Liver (tissue), 9 donors: Measurements from ENCODE around the gene DPH5. TPM values are rescaled to one million over a fixed set of nuclear protein-coding genes. Genes with fewer than 3 reads are reported as not detected.

Experiments used
- DNase-seq: peaks from one replicate; pipeline ENCODE4 v3.0.0-alpha.2; 2017; ENCODE audit warnings: low spot score
- H3K27ac ChIP-seq, 2 donors: one replicate each; pipeline ENCODE4 v1.7.0; 2013; ENCODE audit warnings: inconsistent platforms in 2 of 2, low read length in 2 of 2, control low read depth in 1 of 2, low read depth in 1 of 2, mild to moderate bottlenecking in 1 of 2
- H3K27me3 ChIP-seq, 4 donors: one replicate each; pipeline versions ENCODE4 v1.6.1 to v1.7.0; 2013; ENCODE audit warnings: low read length in 3 of 4, inconsistent platforms in 1 of 4, mild to moderate bottlenecking in 1 of 4, moderate library complexity in 1 of 4; ENCODE audit not compliant: control insufficient read depth in 4 of 4, insufficient read depth in 4 of 4
- H3K36me3 ChIP-seq, 4 donors: one replicate each; pipeline versions ENCODE4 v1.6.1 to v1.7.0; 2013; ENCODE audit warnings: low read length in 3 of 4, mild to moderate bottlenecking in 3 of 4, low read depth in 1 of 4, moderate library complexity in 1 of 4; ENCODE audit not compliant: control insufficient read depth in 4 of 4, insufficient read depth in 3 of 4
- H3K4me1 ChIP-seq, 4 donors: one replicate each; pipeline versions ENCODE4 v1.6.1 to v1.7.0; 2013; ENCODE audit warnings: low read length in 3 of 4, mild to moderate bottlenecking in 3 of 4, moderate library complexity in 1 of 4; ENCODE audit not compliant: control insufficient read depth in 4 of 4, insufficient read depth in 4 of 4
- H3K4me3 ChIP-seq, 3 donors: one replicate each; pipeline versions ENCODE4 v1.6.1 to v1.7.0; 2013; ENCODE audit warnings: low read length in 3 of 3, control low read depth in 1 of 3, low read depth in 1 of 3, mild to moderate bottlenecking in 1 of 3
- H3K9ac ChIP-seq, 2 donors: one replicate each; pipeline ENCODE4 v1.7.0; 2013; ENCODE audit warnings: low read length in 2 of 2, mild to moderate bottlenecking in 2 of 2, moderate library complexity in 2 of 2, control low read depth in 1 of 2, low read depth in 1 of 2
- H3K9me3 ChIP-seq, 4 donors: one replicate each; pipeline versions ENCODE4 v1.6.1 to v1.7.0; 2013; ENCODE audit warnings: low read length in 3 of 4; ENCODE audit not compliant: control insufficient read depth in 4 of 4
- CTCF ChIP-seq: fragments of 150-350 bp; IDR thresholded peaks from 2 replicates; pipeline ENCODE4 v1.5.1; 2017; ENCODE audit warnings: improper control_type of control experiment, low read depth, low read length; ENCODE audit not compliant: missing input control
- EGR1 ChIP-seq, 2 donors: IDR thresholded peaks; 2 replicates each; pipeline ENCODE4 v1.6.1; 2016 to 2018; ENCODE audit warnings: antibody characterized with exemption in 2 of 2, low read depth in 2 of 2
- FOXA1 ChIP-seq: IDR thresholded peaks from 2 replicates; pipeline ENCODE4 v1.6.1; 2016; ENCODE audit warnings: antibody characterized with exemption
- FOXA2 ChIP-seq: IDR thresholded peaks from 2 replicates; pipeline ENCODE4 v1.6.1; 2016; ENCODE audit warnings: antibody characterized with exemption
- GABPA ChIP-seq, 2 donors: IDR thresholded peaks in 1 of 2; conservative IDR thresholded peaks in 1 of 2; 2 replicates each; pipeline ENCODE4 v1.6.1; 2016; ENCODE audit warnings: antibody characterized with exemption in 2 of 2, mild to moderate bottlenecking in 1 of 2, moderate library complexity in 1 of 2
- HNF4A ChIP-seq, 2 donors: conservative IDR thresholded peaks; 2 replicates each; pipeline ENCODE4 v1.6.1; 2016; ENCODE audit warnings: antibody characterized with exemption in 2 of 2, mild to moderate bottlenecking in 2 of 2
- HNF4G ChIP-seq: IDR thresholded peaks from 2 replicates; pipeline ENCODE4 v1.6.1; 2016; ENCODE audit warnings: antibody characterized with exemption
- JUND ChIP-seq, 2 donors: IDR thresholded peaks; 2 replicates each; pipeline ENCODE4 v1.6.1; 2016; ENCODE audit warnings: antibody characterized with exemption in 2 of 2
- NR2F2 ChIP-seq: IDR thresholded peaks from 2 replicates; pipeline ENCODE4 v1.6.1; 2016; ENCODE audit warnings: antibody characterized with exemption
- RAD21 ChIP-seq, 2 donors: IDR thresholded peaks; 2 replicates each; pipeline ENCODE4 v1.6.1; 2016; ENCODE audit warnings: antibody characterized with exemption in 2 of 2, mild to moderate bottlenecking in 2 of 2
- SP1 ChIP-seq: IDR thresholded peaks from 2 replicates; pipeline ENCODE4 v1.6.1; 2018; ENCODE audit warnings: antibody characterized with exemption, mild to moderate bottlenecking
- TAF1 ChIP-seq: conservative IDR thresholded peaks from 2 replicates; pipeline ENCODE4 v1.6.1; 2016; ENCODE audit warnings: antibody characterized with exemption, mild to moderate bottlenecking
- YY1 ChIP-seq: IDR thresholded peaks from 2 replicates; pipeline ENCODE4 v1.6.1; 2016; ENCODE audit warnings: antibody characterized with exemption, mild to moderate bottlenecking
- ZBTB33 ChIP-seq: IDR thresholded peaks from 2 replicates; pipeline ENCODE4 v1.6.1; 2016; ENCODE audit warnings: antibody characterized with exemption
- WGBS: extraction: QIAGEN DNeasy Blood & Tissue Kit; methylation state at CpG from one replicate; pipeline ENCODE4 v1.1.7; 2013; 5-methylcytosine and 5-hydroxymethylcytosine counted together
- polyA plus RNA-seq, 2 donors: library from polyadenylated mRNA; stranded (reverse) in 1 of 2; unstranded in 1 of 2; fragments of 200-250 nt in 1 of 2; fragments of >200 nt in 1 of 2; fragmentation: Nextera tagmentation in 1 of 2; extraction: Ambion mirVana in 1 of 2; gene quantifications; one replicate each; pipeline versions ENCODE4 v1.2.1 to v1.2.3, GENCODE V29; 2013 to 2015
- total RNA-seq, 2 donors: library from RNA; depleted of rRNA; stranded (reverse); fragments of >200 nt; gene quantifications; one replicate each; pipeline ENCODE4 v1.2.3, GENCODE V29; 2014
- TF ChIP-seq, protein P1 (sequence below): IDR thresholded peaks from 2 replicates; pipeline ENCODE4 v1.6.1; 2016; ENCODE audit warnings: antibody characterized with exemption, mild to moderate bottlenecking
- TF ChIP-seq, protein P2 (sequence below): IDR thresholded peaks from 2 replicates; pipeline ENCODE4 v1.6.1; 2016; ENCODE audit warnings: antibody characterized with exemption
- donor health status: healthy.
- donor health status: healthy.
- donor health status: healthy.
- donor health status: healthy.
- donor health status: healthy.

DPH5 gene
- total and polyA plus RNA-seq, 4 donors: 12.9 to 16.3 (median 14.8) TPM

GRCh38 chr1:101030881-101031280 lies 5.3 kb upstream of the DPH5 start (continued):
- TF ChIP-seq, protein P1, sequence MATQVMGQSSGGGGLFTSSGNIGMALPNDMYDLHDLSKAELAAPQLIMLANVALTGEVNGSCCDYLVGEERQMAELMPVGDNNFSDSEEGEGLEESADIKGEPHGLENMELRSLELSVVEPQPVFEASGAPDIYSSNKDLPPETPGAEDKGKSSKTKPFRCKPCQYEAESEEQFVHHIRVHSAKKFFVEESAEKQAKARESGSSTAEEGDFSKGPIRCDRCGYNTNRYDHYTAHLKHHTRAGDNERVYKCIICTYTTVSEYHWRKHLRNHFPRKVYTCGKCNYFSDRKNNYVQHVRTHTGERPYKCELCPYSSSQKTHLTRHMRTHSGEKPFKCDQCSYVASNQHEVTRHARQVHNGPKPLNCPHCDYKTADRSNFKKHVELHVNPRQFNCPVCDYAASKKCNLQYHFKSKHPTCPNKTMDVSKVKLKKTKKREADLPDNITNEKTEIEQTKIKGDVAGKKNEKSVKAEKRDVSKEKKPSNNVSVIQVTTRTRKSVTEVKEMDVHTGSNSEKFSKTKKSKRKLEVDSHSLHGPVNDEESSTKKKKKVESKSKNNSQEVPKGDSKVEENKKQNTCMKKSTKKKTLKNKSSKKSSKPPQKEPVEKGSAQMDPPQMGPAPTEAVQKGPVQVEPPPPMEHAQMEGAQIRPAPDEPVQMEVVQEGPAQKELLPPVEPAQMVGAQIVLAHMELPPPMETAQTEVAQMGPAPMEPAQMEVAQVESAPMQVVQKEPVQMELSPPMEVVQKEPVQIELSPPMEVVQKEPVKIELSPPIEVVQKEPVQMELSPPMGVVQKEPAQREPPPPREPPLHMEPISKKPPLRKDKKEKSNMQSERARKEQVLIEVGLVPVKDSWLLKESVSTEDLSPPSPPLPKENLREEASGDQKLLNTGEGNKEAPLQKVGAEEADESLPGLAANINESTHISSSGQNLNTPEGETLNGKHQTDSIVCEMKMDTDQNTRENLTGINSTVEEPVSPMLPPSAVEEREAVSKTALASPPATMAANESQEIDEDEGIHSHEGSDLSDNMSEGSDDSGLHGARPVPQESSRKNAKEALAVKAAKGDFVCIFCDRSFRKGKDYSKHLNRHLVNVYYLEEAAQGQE: no peak
- TF ChIP-seq FOXA2 (no peak), TAF1 (no peak), YY1 (no peak)

DNA sequence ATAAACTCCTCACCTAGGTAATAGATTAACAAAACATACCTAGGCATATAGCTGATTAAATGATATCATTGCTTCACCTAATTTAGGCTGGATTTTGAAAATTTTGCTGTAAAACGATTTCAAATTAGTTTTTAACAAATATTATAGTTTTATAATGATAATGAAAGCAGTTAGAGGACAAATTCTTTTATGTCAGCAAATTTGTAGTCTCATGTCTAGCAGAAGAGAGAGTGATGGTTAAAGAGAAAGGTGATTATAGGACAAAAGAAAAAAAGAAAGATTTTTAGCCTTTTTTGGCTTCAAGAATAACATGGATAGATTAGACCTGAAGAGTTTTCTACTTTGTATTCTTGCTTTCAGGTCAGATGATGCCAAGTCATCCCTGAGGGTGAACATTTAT lies 3.6 kb upstream of the DPH5 start:
- WGBS: 78% methylated on average over 1 of the region's 1 CpG
- TF ChIP-seq RAD21 (IDR thresholded peaks at IDR 0.05) (no peak), NR2F2 (no peak), ZBTB33 (no peak), YY1 (no peak), CTCF (no peak), GABPA (IDR thresholded peaks at IDR 0.05 in 1 of 2, conservative IDR thresholded peaks at IDR 0.05 in 1 of 2) (no peak), SP1 (no peak), TAF1 (no peak), FOXA1 (no peak), FOXA2 (no peak), HNF4G (no peak), EGR1 (IDR thresholded peaks at IDR 0.05; ENCODE audit: low read depth in 2 of 2) (no peak), JUND (IDR thresholded peaks at IDR 0.05) (no peak), HNF4A (conservative IDR thresholded peaks at IDR 0.05) (no peak)
- TF ChIP-seq, protein P1: no peak
- TF ChIP-seq, protein P2, sequence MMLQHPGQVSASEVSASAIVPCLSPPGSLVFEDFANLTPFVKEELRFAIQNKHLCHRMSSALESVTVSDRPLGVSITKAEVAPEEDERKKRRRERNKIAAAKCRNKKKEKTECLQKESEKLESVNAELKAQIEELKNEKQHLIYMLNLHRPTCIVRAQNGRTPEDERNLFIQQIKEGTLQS: no peak

More for the DNA sequence above, 3.6 kb upstream of the DPH5 start:
- Histone ChIP-seq H3K9me3 (no peaks in the 10 kb centered on the region), H3K9ac (no peak overlapping the region), H3K4me3 (no peak overlapping the region), H3K27ac (no peak overlapping the region), H3K4me1 (peaks cover 4 to 19% (median 16%) of the 10 kb centered on the region in 4 donors), H3K27me3 (no peaks in the 10 kb centered on the region), H3K36me3 (no peaks in the 10 kb centered on the region)
- DNase-seq: no peak
